SK-N-SH treated with all-trans-retinoic acid at 6 μM for 48 hours (cell line): Measurements from ENCODE around the gene LDHA.

ENCODE experiments used
- GLIS3 ChIP-seq: fragments of 250-450 bp; sonication (Bioruptor Pico); IDR thresholded peaks from 2 replicates; pipeline ENCODE4 v1.5.0; 2020; ENCODE audit warnings: mild to moderate bottlenecking, moderate library complexity
- RARB ChIP-seq: fragments of 250-450 bp; sonication (Bioruptor Pico); IDR thresholded peaks from 2 replicates; pipeline ENCODE4 v1.8.0; 2021; ENCODE audit warnings: mild to moderate bottlenecking, moderate library complexity
- ZFP3 ChIP-seq: fragments of 250-450 bp; sonication (Bioruptor Pico); IDR thresholded peaks from 2 replicates; pipeline ENCODE4 v1.5.0; 2020; ENCODE audit warnings: mild to moderate bottlenecking, moderate library complexity
- ZFP30 ChIP-seq: fragments of 450-650 bp; formaldehyde crosslinking; IDR thresholded peaks from 2 replicates; pipeline ENCODE4 v1.5.0; 2022; ENCODE audit warnings: mild to moderate bottlenecking, moderate library complexity
- TF ChIP-seq, protein P1 (sequence below): fragments of 250-450 bp; sonication (Bioruptor Pico); IDR thresholded peaks from 2 replicates; pipeline ENCODE4 v1.8.0; 2021; ENCODE audit warnings: low read depth, mild to moderate bottlenecking, moderate library complexity, borderline replicate concordance

DNA sequence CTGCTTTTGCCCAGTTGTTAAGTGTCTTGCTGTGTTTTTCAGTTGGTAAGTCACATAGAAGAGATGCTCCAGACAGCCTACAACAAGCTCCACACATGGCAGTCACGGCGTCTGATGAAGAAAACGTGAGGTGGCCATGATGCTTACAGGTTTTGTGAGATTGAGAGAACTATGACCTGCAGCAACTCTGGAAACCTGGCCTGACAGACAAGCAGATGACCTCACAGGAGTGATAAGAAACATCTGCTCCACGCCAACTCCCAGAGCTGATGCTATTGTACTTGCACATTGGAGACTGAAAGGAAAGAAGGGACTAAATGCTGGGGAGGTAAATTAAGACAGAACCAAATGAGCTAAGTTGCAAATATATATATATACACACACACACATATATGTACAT, 28.6 kb upstream of the LDHA start:
- TF ChIP-seq ZFP3 (CRISPR knock-in tag) (no peak), RARB (CRISPR knock-in tag) (no peak), GLIS3 (CRISPR knock-in tag) (no peak), ZFP30 (CRISPR knock-in tag) (no peak)
- TF ChIP-seq, protein P1, sequence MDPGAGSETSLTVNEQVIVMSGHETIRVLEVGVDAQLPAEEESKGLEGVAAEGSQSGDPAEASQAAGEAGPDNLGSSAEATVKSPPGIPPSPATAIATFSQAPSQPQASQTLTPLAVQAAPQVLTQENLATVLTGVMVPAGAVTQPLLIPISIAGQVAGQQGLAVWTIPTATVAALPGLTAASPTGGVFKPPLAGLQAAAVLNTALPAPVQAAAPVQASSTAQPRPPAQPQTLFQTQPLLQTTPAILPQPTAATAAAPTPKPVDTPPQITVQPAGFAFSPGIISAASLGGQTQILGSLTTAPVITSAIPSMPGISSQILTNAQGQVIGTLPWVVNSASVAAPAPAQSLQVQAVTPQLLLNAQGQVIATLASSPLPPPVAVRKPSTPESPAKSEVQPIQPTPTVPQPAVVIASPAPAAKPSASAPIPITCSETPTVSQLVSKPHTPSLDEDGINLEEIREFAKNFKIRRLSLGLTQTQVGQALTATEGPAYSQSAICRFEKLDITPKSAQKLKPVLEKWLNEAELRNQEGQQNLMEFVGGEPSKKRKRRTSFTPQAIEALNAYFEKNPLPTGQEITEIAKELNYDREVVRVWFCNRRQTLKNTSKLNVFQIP (CRISPR knock-in tag): no peak
